ENCODE results near the gene LDAF1.
"Not testable (repeated sequence)": the region's sequence is repeated elsewhere in the genome, so short reads cannot be mapped to it uniquely, and the experiment has no call there.

LDAF1 gene

GRCh38 chr16:21170116-21170515, 11.6 kb downstream of the LDAF1 start:
- not testable (repeated sequence) for H3K4me1 ChIP-seq (ENCODE audit: control insufficient read depth, low read depth, low read length); H2AK5ac ChIP-seq (ENCODE audit: low read length); H3K79me2 ChIP-seq (ENCODE audit: control insufficient read depth, insufficient read depth, low read length); H3K18ac ChIP-seq (ENCODE audit: low read length); H3K4ac ChIP-seq (ENCODE audit: low read depth, low read length); H4K8ac ChIP-seq (ENCODE audit: low read depth, low read length); H2BK120ac ChIP-seq (ENCODE audit: low read depth, low read length); H3K56ac ChIP-seq (ENCODE audit: low read length); H3K9ac ChIP-seq (ENCODE audit: low read length); H4K5ac ChIP-seq (ENCODE audit: low read length); H3K23ac ChIP-seq (ENCODE audit: low read length); DNase-seq; H2BK15ac ChIP-seq (replicated peaks; ENCODE audit: low read depth); H2BK5ac ChIP-seq (ENCODE audit: low read length); H3K36me3 ChIP-seq (ENCODE audit: control insufficient read depth, insufficient read depth, low read length); H3K27me3 ChIP-seq (ENCODE audit: insufficient read depth, low read length, poor library complexity); H3K4me2 ChIP-seq (ENCODE audit: low read length); H3K79me1 ChIP-seq (ENCODE audit: low read length); H3K27ac ChIP-seq (ENCODE audit: low read depth, low read length); H3K4me3 ChIP-seq (ENCODE audit: low read length)
- WGBS (ENCODE audit: extremely low coverage, insufficient coverage, low lambda C conversion rate), result no CpG with 5 or more reads among the region's 8 CpGs

DNA sequence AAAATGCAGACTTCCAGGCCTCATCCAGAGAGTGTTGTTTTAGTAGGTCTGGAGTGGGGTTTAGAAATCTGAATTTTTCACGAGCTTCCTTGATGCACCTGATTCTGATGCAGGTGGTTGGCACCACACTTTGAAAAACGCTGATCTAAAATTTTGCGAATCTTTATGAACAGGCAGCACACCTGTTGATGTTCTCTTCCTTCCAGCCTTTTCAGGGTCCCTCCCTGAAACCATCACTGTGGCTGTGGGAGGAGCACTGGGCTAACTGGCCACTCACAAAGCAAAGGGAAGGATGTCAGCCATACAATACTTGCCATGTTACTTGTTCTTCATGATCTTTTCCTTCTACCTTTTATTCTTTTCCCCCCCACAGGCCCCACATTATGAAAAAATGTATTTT, 14.2 kb downstream of the LDAF1 start:
- DNase-seq, result no peak
- Histone ChIP-seq H3K36me3 (ENCODE audit: control insufficient read depth, insufficient read depth, low read length) (no peaks in the 10 kb centered on the region), H3K79me2 (ENCODE audit: control insufficient read depth, insufficient read depth, low read length) (no peaks in the 10 kb centered on the region), H3K23ac (ENCODE audit: low read length) (no peak overlapping the region), H4K8ac (ENCODE audit: low read depth, low read length) (no peak overlapping the region), H3K27me3 (ENCODE audit: insufficient read depth, low read length, poor library complexity) (no peaks in the 10 kb centered on the region), H3K56ac (ENCODE audit: low read length) (no peak overlapping the region), H2AK5ac (ENCODE audit: low read length) (no peak overlapping the region), H3K18ac (ENCODE audit: low read length) (no peak overlapping the region), H2BK15ac (replicated peaks; ENCODE audit: low read depth) (no peak overlapping the region), H3K4me2 (ENCODE audit: low read length) (no peak overlapping the region), H4K5ac (ENCODE audit: low read length) (no peak overlapping the region), H3K9ac (ENCODE audit: low read length) (no peak overlapping the region), H3K4me1 (ENCODE audit: control insufficient read depth, low read depth, low read length) (no peaks in the 10 kb centered on the region), H3K27ac (ENCODE audit: low read depth, low read length) (no peak overlapping the region), H3K4ac (ENCODE audit: low read depth, low read length) (no peak overlapping the region), H2BK5ac (ENCODE audit: low read length) (no peak overlapping the region), H3K79me1 (ENCODE audit: low read length) (no peaks in the 10 kb centered on the region), H2BK120ac (ENCODE audit: low read depth, low read length) (no peak overlapping the region), H3K4me3 (ENCODE audit: low read length) (no peak overlapping the region)
- WGBS (ENCODE audit: extremely low coverage, insufficient coverage, low lambda C conversion rate), result no CpG with 5 or more reads among the region's 3 CpGs

DNA sequence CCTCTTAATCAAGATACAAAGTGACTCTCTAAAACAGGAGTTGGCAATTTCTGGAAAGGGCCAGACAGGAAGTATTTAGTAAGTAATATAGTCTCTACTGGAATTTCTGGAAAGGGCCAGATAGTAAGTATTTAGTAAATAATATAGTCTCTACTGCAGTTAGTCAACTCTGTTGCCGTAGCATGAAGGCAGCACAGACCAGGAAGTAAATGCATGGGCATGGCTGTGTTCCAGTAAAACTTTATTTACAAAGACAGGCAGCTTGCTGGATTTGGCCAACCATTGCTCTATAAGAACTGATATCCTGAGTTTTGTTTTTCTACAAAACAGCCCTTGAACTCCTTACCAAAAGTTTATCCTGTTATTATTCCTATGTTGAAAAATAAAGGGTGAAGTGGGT, 16.9 kb downstream of the LDAF1 start:
- H2BK5ac ChIP-seq (ENCODE audit: low read length), result no peak overlapping the region
- DNase-seq, result no peak
- no peak overlapping the region for H3K4me2 ChIP-seq (ENCODE audit: low read length)
- H3K36me3 ChIP-seq (ENCODE audit: control insufficient read depth, insufficient read depth, low read length), result no peaks in the 10 kb centered on the region
- H3K27ac ChIP-seq (ENCODE audit: low read depth, low read length), result no peak overlapping the region
- H3K56ac ChIP-seq (ENCODE audit: low read length), result no peak overlapping the region
- no peak overlapping the region for H3K23ac ChIP-seq (ENCODE audit: low read length)
- no peaks in the 10 kb centered on the region for H3K79me2 ChIP-seq (ENCODE audit: control insufficient read depth, insufficient read depth, low read length)
- no peak overlapping the region for H4K8ac ChIP-seq (ENCODE audit: low read depth, low read length)
- H2AK5ac ChIP-seq (ENCODE audit: low read length), result no peak overlapping the region
- no peak overlapping the region for H3K9ac ChIP-seq (ENCODE audit: low read length)
- H2BK120ac ChIP-seq (ENCODE audit: low read depth, low read length), result no peak overlapping the region
- no peak overlapping the region for H2BK15ac ChIP-seq (replicated peaks; ENCODE audit: low read depth)
- H4K5ac ChIP-seq (ENCODE audit: low read length), result no peak overlapping the region
- no peaks in the 10 kb centered on the region for H3K27me3 ChIP-seq (ENCODE audit: insufficient read depth, low read length, poor library complexity)
- no peak overlapping the region for H3K18ac ChIP-seq (ENCODE audit: low read length)
- H3K4ac ChIP-seq (ENCODE audit: low read depth, low read length), result no peak overlapping the region
- no CpG with 5 or more reads among the region's 1 CpG for WGBS (ENCODE audit: extremely low coverage, insufficient coverage, low lambda C conversion rate)
- H3K4me1 ChIP-seq (ENCODE audit: control insufficient read depth, low read depth, low read length), result no peaks in the 10 kb centered on the region
- H3K4me3 ChIP-seq (ENCODE audit: low read length), result no peak overlapping the region
- no peaks in the 10 kb centered on the region for H3K79me1 ChIP-seq (ENCODE audit: low read length)

DNA sequence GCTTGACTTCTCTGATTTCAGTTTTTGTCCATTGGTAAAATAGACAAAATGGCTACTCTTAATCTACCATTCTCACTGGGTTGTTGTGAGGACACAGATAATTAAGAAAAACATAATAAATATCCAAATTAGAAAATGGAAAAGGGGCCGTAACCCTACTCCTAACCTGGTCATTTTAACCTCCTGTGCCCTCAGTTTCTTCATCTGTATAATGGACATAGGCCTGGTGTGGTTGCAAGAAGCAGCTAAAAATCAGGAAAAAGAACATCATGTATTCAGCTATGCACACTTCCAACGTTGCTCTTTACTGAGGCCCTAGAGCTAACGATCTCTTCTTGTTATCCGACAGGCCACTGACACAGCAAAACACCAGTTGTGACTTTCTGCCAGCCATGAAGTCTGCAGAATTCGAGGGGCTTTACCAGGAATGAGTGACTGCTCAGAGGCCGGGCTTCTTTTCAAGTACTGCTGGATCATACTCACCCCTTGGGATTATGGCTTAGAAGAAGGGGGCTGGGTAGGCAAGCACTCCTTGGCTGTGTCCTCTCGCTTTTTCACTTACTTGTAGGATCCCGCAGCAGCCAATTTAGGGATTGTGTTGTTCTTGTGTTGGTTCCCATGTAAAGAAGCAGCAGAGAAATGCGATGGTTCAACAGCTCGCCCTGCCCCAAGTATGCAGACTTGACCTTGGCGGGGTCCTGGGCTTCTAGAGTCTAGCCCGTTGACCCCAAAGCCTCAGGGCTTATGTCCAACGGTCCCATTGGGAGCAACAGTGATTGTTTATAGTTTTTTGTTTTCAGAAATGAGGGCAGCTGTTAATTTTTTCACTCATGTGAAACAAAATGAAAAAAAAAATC, 20.9 kb downstream of the LDAF1 start:
- H3K9ac ChIP-seq (ENCODE audit: low read length), result no peak overlapping the region
- H3K4ac ChIP-seq (ENCODE audit: low read depth, low read length), result no peak overlapping the region
- no peaks in the 10 kb centered on the region for H3K79me2 ChIP-seq (ENCODE audit: control insufficient read depth, insufficient read depth, low read length)
- no peak overlapping the region for H2AK5ac ChIP-seq (ENCODE audit: low read length)
- H3K4me3 ChIP-seq (ENCODE audit: low read length), result no peak overlapping the region
- H4K5ac ChIP-seq (ENCODE audit: low read length), result no peak overlapping the region
- H4K8ac ChIP-seq (ENCODE audit: low read depth, low read length), result no peak overlapping the region
- H3K27me3 ChIP-seq (ENCODE audit: insufficient read depth, low read length, poor library complexity), result no peaks in the 10 kb centered on the region
- H3K36me3 ChIP-seq (ENCODE audit: control insufficient read depth, insufficient read depth, low read length), result peaks cover 4% of the 10 kb centered on the region
- no peak overlapping the region for H3K23ac ChIP-seq (ENCODE audit: low read length)
- no peak overlapping the region for H2BK120ac ChIP-seq (ENCODE audit: low read depth, low read length)
- no peak overlapping the region for H3K18ac ChIP-seq (ENCODE audit: low read length)
- H2BK15ac ChIP-seq (replicated peaks; ENCODE audit: low read depth), result no peak overlapping the region
- H3K27ac ChIP-seq (ENCODE audit: low read depth, low read length), result no peak overlapping the region
- H3K4me1 ChIP-seq (ENCODE audit: control insufficient read depth, low read depth, low read length), result no peaks in the 10 kb centered on the region
- no peak overlapping the region for H2BK5ac ChIP-seq (ENCODE audit: low read length)
- H3K56ac ChIP-seq (ENCODE audit: low read length), result no peak overlapping the region
- no CpG with 5 or more reads among the region's 13 CpGs for WGBS (ENCODE audit: extremely low coverage, insufficient coverage, low lambda C conversion rate)
- no peak for DNase-seq
- H3K79me1 ChIP-seq (ENCODE audit: low read length), result no peaks in the 10 kb centered on the region
- H3K4me2 ChIP-seq (ENCODE audit: low read length), result no peak overlapping the region

- no peak overlapping the region for H3K4me3 ChIP-seq (ENCODE audit: low read length)
- H2BK5ac ChIP-seq (ENCODE audit: low read length), result no peak overlapping the region
- WGBS (ENCODE audit: extremely low coverage, insufficient coverage, low lambda C conversion rate), result no CpG with 5 or more reads among the region's 3 CpGs
Observed at GRCh38 chr16:21179983-21180365, 21.5 kb downstream of the LDAF1 start.

GRCh38 chr16:21183995-21184394, 25.5 kb downstream of the LDAF1 start:
- Histone ChIP-seq H3K79me2 (ENCODE audit: control insufficient read depth, insufficient read depth, low read length) (no peaks in the 10 kb centered on the region), H2BK5ac (ENCODE audit: low read length) (no peak overlapping the region), H3K4me1 (ENCODE audit: control insufficient read depth, low read depth, low read length) (no peaks in the 10 kb centered on the region), H3K79me1 (ENCODE audit: low read length) (no peaks in the 10 kb centered on the region), H3K56ac (ENCODE audit: low read length) (no peak overlapping the region), H3K36me3 (ENCODE audit: control insufficient read depth, insufficient read depth, low read length) (peaks cover 4% of the 10 kb centered on the region), H4K5ac (ENCODE audit: low read length) (no peak overlapping the region), H3K4me2 (ENCODE audit: low read length) (no peak overlapping the region), H2BK120ac (ENCODE audit: low read depth, low read length) (no peak overlapping the region), H3K27ac (ENCODE audit: low read depth, low read length) (no peak overlapping the region), H3K18ac (ENCODE audit: low read length) (no peak overlapping the region), H2AK5ac (ENCODE audit: low read length) (no peak overlapping the region), H2BK15ac (replicated peaks; ENCODE audit: low read depth) (no peak overlapping the region), H3K27me3 (ENCODE audit: insufficient read depth, low read length, poor library complexity) (no peaks in the 10 kb centered on the region), H3K9ac (ENCODE audit: low read length) (no peak overlapping the region), H3K23ac (ENCODE audit: low read length) (no peak overlapping the region), H3K4me3 (ENCODE audit: low read length) (no peak overlapping the region), H3K4ac (ENCODE audit: low read depth, low read length) (no peak overlapping the region), H4K8ac (ENCODE audit: low read depth, low read length) (no peak overlapping the region)
- WGBS (ENCODE audit: extremely low coverage, insufficient coverage, low lambda C conversion rate), result no CpG with 5 or more reads among the region's 3 CpGs
- no peak for DNase-seq

More at GRCh38 chr16:21179983-21180365, 21.5 kb downstream of the LDAF1 start:
- Histone ChIP-seq H3K4me1 (ENCODE audit: control insufficient read depth, low read depth, low read length) (no peaks in the 10 kb centered on the region), H2AK5ac (ENCODE audit: low read length) (no peak overlapping the region), H3K27me3 (ENCODE audit: insufficient read depth, low read length, poor library complexity) (no peaks in the 10 kb centered on the region), H4K8ac (ENCODE audit: low read depth, low read length) (no peak overlapping the region), H3K27ac (ENCODE audit: low read depth, low read length) (no peak overlapping the region), H3K36me3 (ENCODE audit: control insufficient read depth, insufficient read depth, low read length) (peaks cover 4% of the 10 kb centered on the region), H3K9ac (ENCODE audit: low read length) (no peak overlapping the region), H3K79me2 (ENCODE audit: control insufficient read depth, insufficient read depth, low read length) (no peaks in the 10 kb centered on the region), H3K18ac (ENCODE audit: low read length) (no peak overlapping the region), H3K79me1 (ENCODE audit: low read length) (no peaks in the 10 kb centered on the region), H3K4ac (ENCODE audit: low read depth, low read length) (no peak overlapping the region), H3K4me2 (ENCODE audit: low read length) (no peak overlapping the region), H4K5ac (ENCODE audit: low read length) (no peak overlapping the region), H3K23ac (ENCODE audit: low read length) (no peak overlapping the region), H2BK15ac (replicated peaks; ENCODE audit: low read depth) (no peak overlapping the region), H3K56ac (ENCODE audit: low read length) (no peak overlapping the region), H2BK120ac (ENCODE audit: low read depth, low read length) (no peak overlapping the region)
- DNase-seq, result no peak
